GM21367 (cell line): ENCODE data around the gene ADCY10.
"Not testable (repeated sequence)": the region's sequence is repeated elsewhere in the genome, so short reads cannot be mapped to it uniquely, and the experiment has no call there.

Experiments used
- ATAC-seq: cut with Tn5 transposase; IDR thresholded peaks from one replicate; pipeline ENCODE4 v1.9.1; 2021; ENCODE audit not compliant: unreplicated experiment

The ADCY10 gene

DNA sequence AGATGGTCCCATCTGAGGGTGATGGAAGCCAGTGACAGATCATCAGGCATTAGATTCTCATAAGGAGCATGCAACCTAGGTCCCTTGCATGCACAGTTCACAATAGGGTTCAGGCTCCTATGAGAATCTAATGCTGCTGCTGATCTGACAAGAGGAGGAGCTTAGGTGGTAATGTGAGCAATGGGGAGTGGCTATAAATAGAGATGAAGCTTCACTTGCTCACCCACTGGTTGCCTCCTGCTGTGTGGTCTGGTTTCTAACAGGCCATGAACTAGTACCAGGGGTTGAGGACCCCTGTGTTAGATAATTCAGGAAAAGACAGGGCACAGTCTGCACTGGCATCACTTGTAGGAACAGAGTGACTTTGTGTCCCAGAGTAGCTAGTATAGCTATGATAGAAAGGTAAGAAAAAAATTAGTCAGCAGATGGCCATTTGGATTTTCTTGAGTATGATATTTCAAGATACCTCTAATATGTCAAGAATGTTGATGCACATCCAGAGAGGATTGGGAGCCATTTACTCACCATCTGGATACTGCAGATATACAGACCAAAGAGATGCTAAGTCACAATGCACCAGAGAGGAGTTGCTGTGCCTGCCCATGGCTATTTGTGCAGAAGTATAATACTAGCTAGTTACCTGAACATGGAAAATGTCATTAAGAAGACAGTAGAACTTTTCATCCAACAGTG is 53.6 kb downstream of the ADCY10 start:
- no peak for ATAC-seq

DNA sequence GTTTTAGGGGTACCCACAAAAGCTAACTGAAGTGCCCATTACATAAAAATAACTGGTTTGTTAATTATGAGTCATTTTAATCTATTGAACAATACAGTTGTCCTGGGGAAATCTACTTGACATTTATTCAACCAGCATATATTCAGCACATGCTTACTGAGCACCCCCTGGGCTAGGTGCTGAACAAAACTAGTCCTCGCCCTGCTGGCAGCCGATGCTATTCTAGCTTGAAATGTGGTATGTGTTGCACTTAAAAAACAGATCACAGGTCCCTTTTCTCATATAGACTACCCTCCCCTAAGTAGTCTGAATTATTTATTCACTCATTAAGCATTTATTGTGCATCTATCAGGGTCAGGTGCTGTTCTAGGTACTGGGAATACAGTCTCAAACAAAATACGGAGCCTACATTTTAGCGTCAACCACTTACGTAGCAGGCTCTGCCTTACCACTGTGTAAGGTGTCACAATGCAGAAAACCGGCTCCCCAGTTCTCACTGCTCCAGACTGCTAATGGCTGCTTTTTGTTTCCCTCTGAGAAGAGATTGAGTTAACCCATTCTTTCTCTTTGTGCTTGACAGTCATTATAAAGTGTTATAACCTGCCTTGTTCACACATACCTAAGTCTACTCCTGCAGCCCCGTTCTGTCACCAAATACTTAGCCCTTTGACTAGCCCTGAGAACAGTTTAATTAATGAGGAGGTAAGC is 57.1 kb downstream of the ADCY10 start:
- no peak for ATAC-seq

- ATAC-seq: no peak
Measured at GRCh38 chr1:167854184-167854583, 59.8 kb downstream of the ADCY10 start.

GRCh38 chr1:167849666-167850065 is 64.3 kb downstream of the ADCY10 start:
- no peak for ATAC-seq

DNA sequence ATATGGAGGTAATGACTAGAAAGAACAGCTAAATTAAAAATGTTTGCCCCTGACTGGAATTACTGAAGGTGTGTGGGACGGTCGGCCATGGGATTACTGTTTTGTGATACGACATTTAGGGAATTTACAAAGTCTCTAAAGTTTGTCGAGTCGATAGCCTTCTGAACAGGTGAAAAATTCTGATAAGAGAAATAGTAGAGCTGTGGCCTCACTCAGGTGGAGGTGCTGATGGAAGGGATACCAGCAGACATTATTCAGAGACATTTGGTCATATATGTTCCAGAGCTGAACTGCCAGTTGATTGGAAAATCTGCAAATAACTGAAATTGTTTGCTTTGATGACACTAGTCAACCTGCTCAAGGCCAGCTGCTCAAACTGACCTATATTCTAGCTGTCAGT is 71.1 kb downstream of the ADCY10 start:
- ATAC-seq: no peak

GRCh38 chr1:167841530-167841929 is 72.4 kb downstream of the ADCY10 start:
- no peak for ATAC-seq

DNA sequence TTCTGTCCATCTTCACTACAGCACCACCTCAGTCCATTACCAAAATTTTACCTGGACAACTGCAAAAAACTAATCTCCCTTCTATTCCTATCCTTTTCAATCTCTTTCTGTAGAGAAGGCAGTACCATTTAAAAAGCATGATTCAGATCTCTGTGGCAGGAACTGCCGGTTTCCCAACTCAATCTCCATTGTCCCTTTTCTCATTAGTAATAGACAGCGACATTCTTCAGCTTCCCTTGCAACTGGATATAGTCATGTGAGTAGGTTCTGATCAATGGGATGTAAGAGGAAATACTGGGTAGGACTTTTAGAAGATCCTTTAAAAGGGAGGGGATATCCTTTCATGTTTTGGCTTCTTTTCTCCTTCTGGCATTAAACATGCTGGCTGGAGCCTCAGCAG is 74.9 kb downstream of the ADCY10 start:
- ATAC-seq: no peak

DNA sequence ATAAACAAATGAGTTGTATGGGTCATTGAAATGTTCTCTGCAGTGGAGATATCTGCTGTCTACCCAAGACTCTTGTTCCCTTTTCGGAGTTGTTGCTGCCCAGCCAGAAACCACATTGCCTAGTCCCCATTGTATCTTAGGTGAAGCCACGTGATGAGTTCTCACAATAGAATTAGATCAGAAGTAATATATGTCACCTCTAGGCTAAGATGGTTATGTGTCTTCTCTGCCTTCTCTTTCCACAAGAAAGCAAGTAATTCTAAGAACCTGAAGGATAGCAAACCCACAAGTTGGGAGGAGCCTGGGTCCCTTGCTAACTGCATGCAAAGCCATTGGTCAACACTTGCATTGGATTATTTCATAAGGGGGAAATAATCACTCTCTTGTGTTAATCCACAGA is 76.6 kb downstream of the ADCY10 start:
- ATAC-seq: no peak

- ATAC-seq: no peak
Measured at GRCh38 chr1:167836197-167836596, 77.7 kb downstream of the ADCY10 start.

DNA sequence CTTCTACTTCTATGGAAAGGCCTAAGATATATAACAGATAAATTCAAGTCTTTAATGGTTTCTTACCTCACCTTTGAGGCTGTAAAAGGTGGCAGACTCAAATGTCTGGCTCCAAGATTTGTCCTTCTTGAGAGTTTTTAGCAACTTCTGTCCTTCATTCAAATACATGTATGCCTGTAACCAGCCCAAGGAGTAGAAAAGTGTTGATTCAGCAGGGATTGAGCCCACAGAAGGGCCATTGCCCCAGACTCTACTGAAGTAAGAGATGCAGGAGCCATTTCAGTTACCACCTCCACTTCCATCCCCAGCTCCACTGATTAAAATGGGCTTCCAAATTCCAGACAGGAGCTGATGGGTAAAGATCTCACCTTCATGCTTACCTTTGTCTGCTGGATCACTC is 80.0 kb downstream of the ADCY10 start:
- no peak for ATAC-seq

GRCh38 chr1:167832693-167833092 is 81.2 kb downstream of the ADCY10 start:
- ATAC-seq: no peak

DNA sequence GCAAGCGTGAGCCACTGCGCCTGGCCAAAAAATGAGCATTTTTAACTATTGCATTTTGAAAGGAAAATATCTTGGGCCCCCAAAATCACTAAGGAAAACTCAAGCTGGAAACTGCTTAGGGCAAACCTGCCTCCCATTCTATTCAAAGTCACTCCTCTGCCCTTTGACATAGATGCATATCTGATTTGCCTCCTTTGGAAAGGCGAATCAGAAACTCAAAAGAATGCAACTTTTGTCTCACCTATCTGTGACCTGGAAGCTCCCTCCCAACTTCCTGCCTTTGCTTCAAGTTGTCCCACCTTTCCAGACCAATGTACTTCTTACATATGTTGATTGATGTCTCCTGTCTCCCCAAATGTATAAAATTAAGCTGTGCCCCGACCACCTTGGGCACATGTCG is 83.3 kb downstream of the ADCY10 start:
- ATAC-seq: not testable (repeated sequence)

DNA sequence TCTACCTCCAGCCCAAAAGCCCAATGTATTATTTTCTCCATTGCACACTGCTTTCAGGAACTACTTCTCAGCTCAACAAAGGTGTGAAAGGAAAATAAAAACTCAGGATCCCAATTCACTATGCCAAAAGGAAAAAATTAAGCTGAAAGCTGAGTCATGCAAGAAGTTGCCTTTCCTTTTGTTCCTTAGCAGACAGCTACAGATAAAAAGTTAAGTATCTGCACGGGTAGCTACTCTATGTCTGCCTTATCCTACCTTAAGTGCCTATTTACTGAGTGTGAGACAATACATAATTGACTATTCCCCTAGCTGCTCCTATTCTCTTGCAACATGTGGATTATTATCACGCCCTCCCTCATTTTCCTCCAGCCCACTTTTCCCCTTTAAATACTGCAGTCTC is 84.1 kb downstream of the ADCY10 start:
- ATAC-seq: no peak

DNA sequence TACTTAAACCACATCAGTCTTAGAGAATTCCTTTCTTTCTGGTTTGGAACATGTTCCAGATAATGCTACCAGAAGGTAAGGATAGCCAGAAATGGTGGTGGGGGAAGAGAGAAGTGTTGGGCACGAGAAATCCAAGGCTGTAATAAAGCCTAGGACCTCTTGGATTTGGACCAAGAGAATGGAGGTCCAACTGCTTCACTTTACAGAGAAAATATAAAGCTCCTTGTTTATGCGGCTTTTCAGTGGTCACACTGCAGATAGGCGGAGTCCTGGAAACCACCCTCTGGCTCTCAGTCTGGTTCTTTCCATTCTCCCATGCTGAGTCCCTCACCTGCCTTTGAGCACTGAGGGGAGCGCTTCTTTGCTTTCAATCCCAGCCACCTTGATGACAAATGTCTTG is 87.8 kb downstream of the ADCY10 start:
- ATAC-seq: no peak

DNA sequence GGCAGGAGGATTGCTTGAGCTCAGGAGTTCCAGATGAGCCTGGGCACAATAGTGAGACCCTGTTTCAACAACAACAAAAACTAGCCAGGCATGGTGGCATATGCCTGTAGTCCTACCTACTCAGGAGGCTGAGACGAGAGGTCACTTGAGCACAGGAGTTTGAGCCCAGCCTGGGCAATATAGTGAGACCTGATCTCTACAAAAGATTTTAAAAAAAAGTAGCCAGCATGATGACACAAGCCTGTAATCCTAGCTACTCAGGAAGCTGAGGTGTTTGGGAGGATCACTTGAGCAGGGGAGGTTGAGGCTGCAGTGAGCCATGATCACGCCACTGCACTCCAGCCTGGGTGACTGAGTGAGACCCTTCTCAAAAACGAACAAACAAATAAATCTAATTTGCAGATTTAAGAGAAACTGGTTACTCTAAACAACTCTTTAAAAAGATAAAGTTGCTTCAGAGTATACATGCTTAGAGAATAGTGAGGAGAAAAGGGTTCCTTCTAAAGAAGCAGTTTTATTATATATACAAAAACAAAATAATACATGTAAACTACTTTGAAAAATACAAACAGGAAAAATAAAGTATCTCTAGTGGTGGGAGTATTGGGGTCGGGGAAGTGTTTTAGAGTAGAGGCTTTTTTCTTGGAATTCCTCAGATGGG is 88.4 kb downstream of the ADCY10 start:
- ATAC-seq: no peak

GRCh38 chr1:167824163-167824794 is 89.7 kb downstream of the ADCY10 start:
- no peak for ATAC-seq

- ATAC-seq: no peak
Measured at GRCh38 chr1:167821969-167822685, 91.8 kb downstream of the ADCY10 start.

GRCh38 chr1:167821356-167821685 is 92.6 kb downstream of the ADCY10 start:
- ATAC-seq: no peak

DNA sequence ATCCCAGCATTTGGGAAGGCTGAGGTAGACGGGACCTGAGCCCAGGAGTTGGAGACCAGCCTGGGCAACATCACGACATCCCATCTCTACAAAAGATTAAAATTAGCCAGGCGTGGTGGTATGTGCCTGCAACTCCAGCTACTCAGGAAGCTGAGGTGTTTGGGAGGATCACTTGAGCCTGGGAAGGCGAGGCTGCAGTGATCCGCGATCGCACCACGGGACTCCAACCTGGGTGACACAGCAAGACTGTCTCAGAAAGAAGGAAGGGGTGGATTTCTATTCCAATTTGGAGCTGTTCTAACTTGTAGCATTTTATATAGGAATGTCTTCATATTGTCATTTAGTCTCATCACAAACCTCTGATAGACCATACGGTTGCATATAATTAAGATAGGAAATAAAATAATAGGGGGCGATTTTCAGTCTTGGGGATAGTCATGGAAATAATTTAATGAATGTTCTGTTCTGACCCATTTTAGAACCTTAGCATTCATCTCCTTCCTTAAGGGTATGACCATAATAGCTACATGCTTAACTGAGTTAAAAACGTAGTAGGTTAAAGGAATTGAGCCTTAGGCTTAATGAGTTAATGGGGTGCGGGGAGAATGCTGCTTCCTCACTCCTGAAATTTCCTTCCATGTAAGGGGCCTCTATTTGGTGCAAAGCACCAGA is 93.1 kb downstream of the ADCY10 start:
- ATAC-seq: no peak

DNA sequence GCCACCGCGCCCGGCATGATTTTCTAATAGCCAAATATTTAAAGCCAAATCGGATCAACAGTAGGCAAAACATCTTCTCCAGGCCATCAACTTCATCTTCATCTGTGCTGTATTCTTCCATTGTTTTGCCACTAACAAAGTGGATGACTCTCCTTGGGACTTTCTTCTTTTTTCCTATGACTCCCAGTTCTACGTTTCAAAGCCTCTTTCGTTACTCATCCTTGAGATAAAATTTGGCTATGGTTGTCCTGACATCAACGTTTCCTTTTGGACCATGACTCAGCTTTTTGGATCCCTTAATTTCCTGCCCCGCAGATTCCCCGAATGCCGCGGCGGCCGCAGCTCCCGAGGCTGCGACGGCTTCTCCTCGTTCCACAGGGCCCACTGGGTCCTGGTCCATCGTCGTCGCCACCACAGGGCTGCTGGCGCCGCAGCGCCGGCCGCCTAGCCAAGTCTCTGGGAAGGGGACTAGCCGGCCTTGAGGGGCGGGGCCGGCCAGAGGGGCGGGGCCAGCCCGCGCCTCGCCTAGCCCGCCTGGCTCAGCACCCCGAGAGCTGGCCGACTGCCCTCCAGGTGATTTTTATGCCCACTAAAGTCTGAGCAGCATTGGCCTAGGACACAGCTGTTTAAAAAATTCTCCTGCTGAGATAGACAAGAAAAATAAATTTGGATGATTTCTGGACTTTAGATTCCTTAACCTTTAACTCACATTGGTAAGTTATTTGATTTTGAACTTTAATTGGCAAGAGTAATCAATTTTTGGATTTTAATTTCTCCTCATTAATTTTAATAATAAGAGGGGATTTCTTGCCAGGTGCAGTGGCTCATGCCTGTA is 93.9 kb downstream of the ADCY10 start:
- ATAC-seq: no peak
